ENCODE results near the gene RAB3A.

The RAB3A gene

DNA sequence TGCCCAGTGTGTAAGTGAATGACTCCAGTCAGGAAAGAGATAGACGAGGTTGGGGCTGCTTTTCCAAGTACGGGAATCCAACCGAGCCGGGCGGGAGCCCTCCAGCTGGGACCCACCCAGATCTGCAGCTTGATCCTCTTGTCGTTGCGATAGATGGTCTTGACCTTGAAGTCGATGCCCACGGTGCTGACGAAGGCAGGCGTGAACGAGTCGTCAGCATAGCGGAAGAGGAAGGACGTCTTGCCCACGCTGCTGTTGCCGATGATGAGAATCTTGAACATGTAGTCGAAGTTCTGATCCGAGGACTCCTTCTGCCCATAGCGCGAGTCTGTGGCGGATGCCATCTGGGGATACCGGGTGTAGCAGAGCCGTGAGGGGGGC is 1.5 kb downstream of the RAB3A start:
- peaks cover 19% of the 10 kb centered on the region for H3K79me2 ChIP-seq (ENCODE audit: insufficient read depth, low read length)

DNA sequence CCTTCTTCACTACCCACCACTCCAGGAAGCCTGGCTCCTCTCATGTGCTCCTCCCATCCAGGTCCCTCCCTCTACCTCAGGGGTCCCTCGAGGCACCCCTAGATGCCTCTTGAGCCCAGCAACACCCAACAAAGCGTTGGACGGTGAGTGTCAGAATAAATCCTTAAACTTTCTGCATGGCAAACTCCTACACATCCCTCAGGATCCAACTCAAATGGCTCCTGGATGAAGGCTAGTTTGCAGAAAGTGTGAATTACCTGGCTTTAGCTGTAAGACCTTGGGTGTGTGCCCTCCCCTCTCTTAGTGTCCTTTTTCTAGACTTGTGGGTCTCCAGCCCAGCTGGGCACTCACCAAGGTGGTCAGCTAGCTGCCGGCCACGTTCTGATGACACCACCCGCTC is 5.5 kb downstream of the RAB3A start:
- Histone ChIP-seq H2AFZ (ENCODE audit: low read depth, low read length, severe bottlenecking) (no peak overlapping the region), H4K20me1 (ENCODE audit: low read depth, low read length) (no peaks in the 10 kb centered on the region; the same call in 1 of the 2 replicates), H3K9me3 (ENCODE audit: insufficient read depth, low read length) (no peaks in the 10 kb centered on the region), H3K36me3 (ENCODE audit: low read length) (no peaks in the 10 kb centered on the region), H3K27me3 (ENCODE audit: low read length) (no peaks in the 10 kb centered on the region), H3K4me3 (ENCODE audit: insufficient read depth, low read length, poor library complexity, severe bottlenecking) (no peak overlapping the region), H3K27ac (ENCODE audit: low read depth, low read length) (no peak overlapping the region), H3K79me2 (ENCODE audit: insufficient read depth, low read length) (peaks cover 26% of the 10 kb centered on the region), H3K9ac (ENCODE audit: low read length) (no peak overlapping the region), H3F3A (ENCODE audit: insufficient read depth) (peaks cover 11% of the 10 kb centered on the region; the same call in 1 of the 2 replicates), H3K9me2 (replicated peaks; ENCODE audit: insufficient read depth, low read length) (no peaks in the 10 kb centered on the region), H3K4me2 (ENCODE audit: low read depth, low read length, poor library complexity, severe bottlenecking) (no peak overlapping the region)
- TF ChIP-seq, protein P1, sequence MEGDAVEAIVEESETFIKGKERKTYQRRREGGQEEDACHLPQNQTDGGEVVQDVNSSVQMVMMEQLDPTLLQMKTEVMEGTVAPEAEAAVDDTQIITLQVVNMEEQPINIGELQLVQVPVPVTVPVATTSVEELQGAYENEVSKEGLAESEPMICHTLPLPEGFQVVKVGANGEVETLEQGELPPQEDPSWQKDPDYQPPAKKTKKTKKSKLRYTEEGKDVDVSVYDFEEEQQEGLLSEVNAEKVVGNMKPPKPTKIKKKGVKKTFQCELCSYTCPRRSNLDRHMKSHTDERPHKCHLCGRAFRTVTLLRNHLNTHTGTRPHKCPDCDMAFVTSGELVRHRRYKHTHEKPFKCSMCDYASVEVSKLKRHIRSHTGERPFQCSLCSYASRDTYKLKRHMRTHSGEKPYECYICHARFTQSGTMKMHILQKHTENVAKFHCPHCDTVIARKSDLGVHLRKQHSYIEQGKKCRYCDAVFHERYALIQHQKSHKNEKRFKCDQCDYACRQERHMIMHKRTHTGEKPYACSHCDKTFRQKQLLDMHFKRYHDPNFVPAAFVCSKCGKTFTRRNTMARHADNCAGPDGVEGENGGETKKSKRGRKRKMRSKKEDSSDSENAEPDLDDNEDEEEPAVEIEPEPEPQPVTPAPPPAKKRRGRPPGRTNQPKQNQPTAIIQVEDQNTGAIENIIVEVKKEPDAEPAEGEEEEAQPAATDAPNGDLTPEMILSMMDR (IDR thresholded peaks at IDR 0.05; ENCODE audit: insufficient read depth, low read length, poor library complexity, severe bottlenecking), result no peak
- no peak for TF ChIP-seq EZH2phosphoT487 (conservative IDR thresholded peaks at IDR 0.05; ENCODE audit: low read length)

More for the DNA sequence above, 1.5 kb downstream of the RAB3A start:
- Histone ChIP-seq H3K9me2 (replicated peaks; ENCODE audit: insufficient read depth, low read length) (no peaks in the 10 kb centered on the region), H3K27ac (ENCODE audit: low read depth, low read length) (no peak overlapping the region), H3K27me3 (ENCODE audit: low read length) (no peaks in the 10 kb centered on the region), H3F3A (ENCODE audit: insufficient read depth) (peaks cover 5% of the 10 kb centered on the region; the same call in 1 of the 2 replicates), H3K9ac (ENCODE audit: low read length) (no peak overlapping the region), H3K4me2 (ENCODE audit: low read depth, low read length, poor library complexity, severe bottlenecking) (peak overlapping the region; percentile 61), H4K20me1 (ENCODE audit: low read depth, low read length) (no peaks in the 10 kb centered on the region), H2AFZ (ENCODE audit: low read depth, low read length, severe bottlenecking) (no peak overlapping the region), H3K9me3 (ENCODE audit: insufficient read depth, low read length) (no peaks in the 10 kb centered on the region), H3K4me3 (ENCODE audit: insufficient read depth, low read length, poor library complexity, severe bottlenecking) (no peak overlapping the region), H3K36me3 (ENCODE audit: low read length) (no peaks in the 10 kb centered on the region)
- no peak for TF ChIP-seq EZH2phosphoT487 (conservative IDR thresholded peaks at IDR 0.05; ENCODE audit: low read length)
- TF ChIP-seq, protein P1 (IDR thresholded peaks at IDR 0.05; ENCODE audit: insufficient read depth, low read length, poor library complexity, severe bottlenecking), result no peak

DNA sequence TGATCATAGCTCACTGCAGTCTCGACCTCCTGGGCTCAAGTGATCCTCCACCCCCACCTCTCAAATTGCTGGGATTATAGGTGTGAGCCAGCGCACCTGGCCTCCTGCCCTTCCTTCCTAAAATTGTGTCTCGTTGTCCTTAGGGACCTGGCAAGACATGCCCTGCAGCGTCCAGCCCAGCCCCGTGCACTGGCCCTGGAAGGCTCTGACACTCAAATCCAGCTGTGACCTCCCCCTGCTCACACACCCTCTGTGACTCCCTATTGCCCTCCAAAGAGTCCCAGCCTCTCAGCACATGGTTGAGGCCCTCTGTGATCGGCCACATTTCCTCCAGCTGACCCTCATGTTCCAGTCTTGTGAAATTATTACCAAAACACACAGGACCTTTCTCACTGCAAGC is 5.9 kb downstream of the RAB3A start:
- no peaks in the 10 kb centered on the region for H3K9me2 ChIP-seq (replicated peaks; ENCODE audit: insufficient read depth, low read length)
- peaks cover 11% of the 10 kb centered on the region; the same call in 1 of the 2 replicates for H3F3A ChIP-seq (ENCODE audit: insufficient read depth)
- H3K4me2 ChIP-seq (ENCODE audit: low read depth, low read length, poor library complexity, severe bottlenecking), result no peak overlapping the region
- H3K9ac ChIP-seq (ENCODE audit: low read length), result no peak overlapping the region
- no peaks in the 10 kb centered on the region; the same call in 1 of the 2 replicates for H4K20me1 ChIP-seq (ENCODE audit: low read depth, low read length)
- H2AFZ ChIP-seq (ENCODE audit: low read depth, low read length, severe bottlenecking), result no peak overlapping the region
- H3K27ac ChIP-seq (ENCODE audit: low read depth, low read length), result no peak overlapping the region
- H3K27me3 ChIP-seq (ENCODE audit: low read length), result no peaks in the 10 kb centered on the region
- no peak overlapping the region for H3K4me3 ChIP-seq (ENCODE audit: insufficient read depth, low read length, poor library complexity, severe bottlenecking)
- TF ChIP-seq, protein P1 (IDR thresholded peaks at IDR 0.05; ENCODE audit: insufficient read depth, low read length, poor library complexity, severe bottlenecking), result no peak
- TF ChIP-seq EZH2phosphoT487 (conservative IDR thresholded peaks at IDR 0.05; ENCODE audit: low read length), result no peak
- H3K79me2 ChIP-seq (ENCODE audit: insufficient read depth, low read length), result peaks cover 22% of the 10 kb centered on the region
- H3K9me3 ChIP-seq (ENCODE audit: insufficient read depth, low read length), result no peaks in the 10 kb centered on the region
- H3K36me3 ChIP-seq (ENCODE audit: low read length), result no peaks in the 10 kb centered on the region
